ENCODE results near the gene MAP2K3.

DNA sequence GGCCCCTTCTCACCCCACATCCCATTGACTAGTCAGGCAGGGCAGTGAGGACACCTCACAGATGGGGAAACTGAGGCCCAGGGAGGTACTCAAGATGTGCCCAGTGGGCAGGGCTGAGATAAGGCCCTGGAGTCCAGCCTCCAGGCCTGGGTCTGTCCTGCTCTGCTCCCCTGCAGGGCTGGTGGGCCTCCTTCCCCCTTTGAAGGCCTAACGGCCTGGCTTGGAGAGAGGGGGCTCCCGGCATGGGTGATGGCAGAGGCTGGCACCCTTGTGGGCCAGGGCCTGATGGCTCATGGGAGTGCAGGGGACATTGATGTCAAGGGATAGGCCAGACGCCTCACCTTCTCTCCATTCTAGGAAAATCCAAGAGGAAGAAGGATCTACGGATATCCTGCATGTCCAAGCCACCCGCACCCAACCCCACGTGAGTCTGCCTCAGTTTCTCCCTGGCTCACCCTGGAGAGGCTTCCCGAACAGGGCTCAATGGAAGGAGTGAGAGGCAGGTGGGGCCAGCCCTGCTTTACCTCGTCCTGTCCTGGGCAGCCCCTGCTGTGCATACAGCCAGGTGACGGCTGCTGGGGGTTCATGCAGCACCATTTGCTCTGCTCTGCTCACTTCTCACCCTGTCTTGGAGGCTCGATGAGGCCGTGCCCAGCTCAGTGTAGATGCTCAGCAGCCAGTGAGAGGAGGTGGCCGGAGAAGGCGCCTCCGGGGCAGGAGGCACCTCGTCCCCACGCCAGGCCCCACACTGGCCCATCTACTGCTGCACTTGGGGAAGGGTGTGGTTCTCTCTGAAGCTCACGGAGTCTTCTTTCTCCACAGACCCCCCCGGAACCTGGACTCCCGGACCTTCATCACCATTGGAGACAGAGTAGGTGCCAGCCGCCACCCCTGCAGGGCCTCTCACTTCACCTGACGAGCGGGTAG lies 13.8 kb downstream of the MAP2K3 start:
- TF ChIP-seq, protein P1, sequence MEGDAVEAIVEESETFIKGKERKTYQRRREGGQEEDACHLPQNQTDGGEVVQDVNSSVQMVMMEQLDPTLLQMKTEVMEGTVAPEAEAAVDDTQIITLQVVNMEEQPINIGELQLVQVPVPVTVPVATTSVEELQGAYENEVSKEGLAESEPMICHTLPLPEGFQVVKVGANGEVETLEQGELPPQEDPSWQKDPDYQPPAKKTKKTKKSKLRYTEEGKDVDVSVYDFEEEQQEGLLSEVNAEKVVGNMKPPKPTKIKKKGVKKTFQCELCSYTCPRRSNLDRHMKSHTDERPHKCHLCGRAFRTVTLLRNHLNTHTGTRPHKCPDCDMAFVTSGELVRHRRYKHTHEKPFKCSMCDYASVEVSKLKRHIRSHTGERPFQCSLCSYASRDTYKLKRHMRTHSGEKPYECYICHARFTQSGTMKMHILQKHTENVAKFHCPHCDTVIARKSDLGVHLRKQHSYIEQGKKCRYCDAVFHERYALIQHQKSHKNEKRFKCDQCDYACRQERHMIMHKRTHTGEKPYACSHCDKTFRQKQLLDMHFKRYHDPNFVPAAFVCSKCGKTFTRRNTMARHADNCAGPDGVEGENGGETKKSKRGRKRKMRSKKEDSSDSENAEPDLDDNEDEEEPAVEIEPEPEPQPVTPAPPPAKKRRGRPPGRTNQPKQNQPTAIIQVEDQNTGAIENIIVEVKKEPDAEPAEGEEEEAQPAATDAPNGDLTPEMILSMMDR (IDR thresholded peaks at IDR 0.05), result no peak
- TF ChIP-seq POLR2A (IDR thresholded peaks at IDR 0.05), result no peak
